HepG2 (cell line): ENCODE data around the gene OBP2B. TPM values are rescaled to one million over a fixed set of nuclear protein-coding genes. Genes with fewer than 3 reads are reported as not detected.

Experiments used
- EP300 ChIP-seq, 3 experiments: sonication (generic) in 1 of 3; formaldehyde crosslinking in 1 of 3; IDR thresholded peaks; 2 replicates each; pipeline versions ENCODE4 v1.5.1 to v1.6.1; 2011 to 2020; ENCODE audit warnings: low read depth in 2 of 3, low read length in 2 of 3, borderline replicate concordance in 1 of 3, improper control_type of control experiment in 1 of 3, mild to moderate bottlenecking in 1 of 3, missing genetic modification reagents in 1 of 3, moderate library complexity in 1 of 3
- MAFG ChIP-seq: sonication (generic); formaldehyde crosslinking; IDR thresholded peaks from 2 replicates; pipeline ENCODE4 v1.5.1; 2020; ENCODE audit warnings: mild to moderate bottlenecking, missing genetic modification reagents
- MTERF4 ChIP-seq: sonication (generic); formaldehyde crosslinking; IDR thresholded peaks from 2 replicates; pipeline ENCODE4 v1.8.0; 2023; ENCODE audit warnings: mild to moderate bottlenecking, missing genetic modification reagents
- RNF2 ChIP-seq: fragments of 450-650 bp; conservative IDR thresholded peaks from 2 replicates; pipeline ENCODE4 v1.6.1; 2016; ENCODE audit warnings: low read depth
- ZFX ChIP-seq: sonication (generic); formaldehyde crosslinking; IDR thresholded peaks from 2 replicates; pipeline ENCODE4 v1.4.0; 2020; ENCODE audit warnings: mild to moderate bottlenecking, low read depth, missing genetic modification reagents, moderate library complexity
- ZNF431 ChIP-seq: sonication (generic); formaldehyde crosslinking; IDR thresholded peaks from 2 replicates; pipeline ENCODE4 v1.9.0; 2022; ENCODE audit warnings: missing genetic modification reagents, low read depth, mild to moderate bottlenecking, borderline replicate concordance
- ZNF687 ChIP-seq: sonication (generic); formaldehyde crosslinking; IDR thresholded peaks from 2 replicates; pipeline ENCODE4 v1.5.1; 2020; ENCODE audit warnings: mild to moderate bottlenecking, missing genetic modification reagents, moderate library complexity
- polyA plus RNA-seq, 8 experiments: library from polyadenylated mRNA; depleted of rRNA in 3 of 8; stranded (reverse) in 7 of 8; unstranded in 1 of 8; fragments of >200 nt; fragmentation: Illumina TruSeq in 4 of 8; extraction: Trizol in 4 of 8; gene quantifications; 2 replicates each; pipeline versions ENCODE4 v1.2.1 to v1.2.3, GENCODE V29; 2011 to 2016; ENCODE audit warnings: low read depth in 4 of 8, missing spikeins in 1 of 8, mixed read lengths in 1 of 8; ENCODE audit not compliant: insufficient read depth in 1 of 8
- total RNA-seq, 5 experiments: library from RNA; depleted of rRNA; stranded (reverse); fragments of >200 nt; fragmentation: Illumina TruSeq; extraction: Trizol; gene quantifications; 2 replicates each; pipeline ENCODE4 v1.2.3, GENCODE V29; 2016; ENCODE audit warnings: low read depth in 1 of 5
- TF ChIP-seq, protein P1 (sequence below): sonication (generic); formaldehyde crosslinking; IDR thresholded peaks from 2 replicates; pipeline ENCODE4 v1.5.0; 2020; ENCODE audit warnings: mild to moderate bottlenecking, missing genetic modification reagents, moderate library complexity

Gene OBP2B
- total and polyA plus RNA-seq, 2 of the 13 experiments (the other 11 are each of a cell fraction or from before 2014, with no cell fraction given) = not detected

DNA sequence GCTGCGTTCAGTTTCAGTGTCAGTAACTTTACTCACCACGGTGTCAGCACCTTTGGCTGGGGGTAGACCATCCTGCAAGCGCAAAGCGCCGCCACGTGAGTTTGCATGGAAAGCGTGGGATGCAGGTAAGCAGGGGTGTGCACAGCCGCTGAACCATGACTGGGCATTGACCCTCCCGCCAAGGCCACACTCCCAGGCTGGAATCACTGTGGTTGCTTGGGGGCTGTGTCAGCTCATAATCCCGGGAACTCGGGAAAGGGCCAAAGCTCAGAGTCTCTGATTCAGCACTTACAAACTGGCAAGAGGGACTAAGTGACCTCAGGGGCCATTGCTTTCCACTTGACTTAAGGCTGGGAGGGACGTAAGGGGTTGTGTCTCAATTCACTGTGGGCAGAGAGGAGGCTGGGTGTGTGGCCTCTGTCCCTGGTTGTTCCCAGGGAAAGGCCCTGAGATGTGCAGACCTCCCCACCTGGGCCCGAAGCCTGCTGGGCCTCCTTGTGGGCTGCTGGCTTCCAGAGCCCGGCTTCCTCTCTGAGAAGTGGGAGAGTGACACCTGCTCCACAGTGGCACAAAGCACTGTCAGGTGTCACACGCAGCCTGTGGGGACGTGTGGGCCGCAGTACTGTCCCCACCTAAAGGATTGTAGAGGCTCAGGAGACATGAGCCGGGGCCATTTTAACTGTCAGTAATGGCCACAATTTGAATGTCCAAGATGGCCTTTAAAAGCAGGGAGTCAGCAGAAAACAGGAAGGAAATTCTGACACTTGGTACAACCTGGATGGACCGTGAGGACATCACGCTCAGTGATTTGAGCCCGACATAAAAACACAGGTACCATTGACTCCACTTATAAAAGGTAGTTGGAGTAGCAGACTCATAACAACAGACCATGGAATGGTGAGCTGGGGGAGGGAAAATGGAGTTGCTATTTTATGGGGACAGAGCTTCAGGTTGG lies 49.3 kb upstream of the OBP2B start (continued):
- TF ChIP-seq MAFG (CRISPR knock-in tag) (peak; percentile 75), ZFX (CRISPR knock-in tag) (0 out of 2 replicates have a peak, but pooled peaks have one; percentile 11), ZNF687 (CRISPR knock-in tag) (peak; percentile 49), EP300 (IDR thresholded peaks at IDR 0.05; ENCODE audit: low read depth in 2 of 2, low read length in 2 of 2) (0 out of 4 replicates have a peak, but pooled peaks of 1 of the 2 experiments have one; percentile 10), EP300 (CRISPR knock-in tag; IDR thresholded peaks at IDR 0.05; ENCODE audit: borderline replicate concordance) (no peak), MTERF4 (CRISPR knock-in tag) (no peak), RNF2 (no peak), ZNF431 (CRISPR knock-in tag) (no peak)
- TF ChIP-seq, protein P1, sequence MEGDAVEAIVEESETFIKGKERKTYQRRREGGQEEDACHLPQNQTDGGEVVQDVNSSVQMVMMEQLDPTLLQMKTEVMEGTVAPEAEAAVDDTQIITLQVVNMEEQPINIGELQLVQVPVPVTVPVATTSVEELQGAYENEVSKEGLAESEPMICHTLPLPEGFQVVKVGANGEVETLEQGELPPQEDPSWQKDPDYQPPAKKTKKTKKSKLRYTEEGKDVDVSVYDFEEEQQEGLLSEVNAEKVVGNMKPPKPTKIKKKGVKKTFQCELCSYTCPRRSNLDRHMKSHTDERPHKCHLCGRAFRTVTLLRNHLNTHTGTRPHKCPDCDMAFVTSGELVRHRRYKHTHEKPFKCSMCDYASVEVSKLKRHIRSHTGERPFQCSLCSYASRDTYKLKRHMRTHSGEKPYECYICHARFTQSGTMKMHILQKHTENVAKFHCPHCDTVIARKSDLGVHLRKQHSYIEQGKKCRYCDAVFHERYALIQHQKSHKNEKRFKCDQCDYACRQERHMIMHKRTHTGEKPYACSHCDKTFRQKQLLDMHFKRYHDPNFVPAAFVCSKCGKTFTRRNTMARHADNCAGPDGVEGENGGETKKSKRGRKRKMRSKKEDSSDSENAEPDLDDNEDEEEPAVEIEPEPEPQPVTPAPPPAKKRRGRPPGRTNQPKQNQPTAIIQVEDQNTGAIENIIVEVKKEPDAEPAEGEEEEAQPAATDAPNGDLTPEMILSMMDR (CRISPR knock-in tag) = peak; percentile 23
- TF ChIP-seq, all 625 proteins: peak for 22
